ENCODE measurements around the gene SEC61A2. TPM values are rescaled to one million over a fixed set of nuclear protein-coding genes. Genes with fewer than 3 reads are reported as not detected.

Gene SEC61A2
- total RNA-seq, 1 experiment from 2014 or later = 6.1 TPM

DNA sequence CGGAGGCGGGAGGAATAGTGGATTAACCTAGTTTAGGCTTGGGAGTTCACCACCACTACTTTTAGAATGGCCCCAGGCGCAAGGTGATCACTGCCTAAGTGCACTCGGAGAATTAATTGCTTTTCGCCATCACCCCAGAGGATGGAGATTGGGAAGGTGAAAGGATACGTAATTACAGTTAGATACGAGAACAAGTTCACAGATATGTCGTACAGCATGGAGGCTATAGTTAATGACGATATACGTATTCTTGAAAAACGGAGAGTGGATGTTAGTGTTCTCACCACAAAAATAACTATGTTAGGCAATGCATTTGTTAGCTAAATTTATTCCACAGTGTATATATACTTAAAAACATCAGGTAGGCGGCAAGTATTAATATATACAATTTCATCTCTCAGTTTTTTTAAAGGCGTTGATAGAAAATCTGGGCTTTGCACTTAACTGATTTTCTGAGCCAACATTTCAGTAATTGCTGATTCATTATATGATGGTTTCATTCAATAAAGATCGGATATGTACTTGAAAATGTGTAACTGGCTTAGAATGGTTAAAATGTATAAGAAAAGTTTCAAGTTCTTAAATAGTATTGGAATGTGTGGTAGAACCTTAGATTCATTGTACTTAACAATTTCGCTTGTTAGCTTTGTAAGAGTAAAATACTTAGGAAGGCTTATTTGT is 67.2 kb downstream of the SEC61A2 start:
- no peak for DNase-seq (ENCODE audit: low spot score)

DNA sequence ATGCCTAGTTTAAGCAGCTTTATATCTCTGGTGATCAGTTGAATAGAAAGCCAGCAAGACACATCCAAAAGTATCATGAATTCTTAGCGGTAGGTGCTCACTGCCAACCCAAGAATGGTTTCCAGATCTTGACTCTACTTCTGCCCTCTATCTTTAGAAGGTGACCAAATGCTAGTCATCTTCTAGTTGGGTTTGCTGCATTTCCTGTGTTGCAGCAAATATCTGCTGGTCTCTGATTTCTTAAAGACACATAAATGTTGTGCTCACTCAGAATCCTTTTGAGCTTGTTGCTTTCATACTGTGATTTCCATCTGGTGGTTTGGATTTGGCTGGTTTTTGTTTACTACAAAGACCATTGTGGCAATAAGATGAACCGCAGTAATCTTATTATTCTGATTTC is 68.7 kb downstream of the SEC61A2 start:
- DNase-seq (ENCODE audit: low spot score) = no peak

DNA sequence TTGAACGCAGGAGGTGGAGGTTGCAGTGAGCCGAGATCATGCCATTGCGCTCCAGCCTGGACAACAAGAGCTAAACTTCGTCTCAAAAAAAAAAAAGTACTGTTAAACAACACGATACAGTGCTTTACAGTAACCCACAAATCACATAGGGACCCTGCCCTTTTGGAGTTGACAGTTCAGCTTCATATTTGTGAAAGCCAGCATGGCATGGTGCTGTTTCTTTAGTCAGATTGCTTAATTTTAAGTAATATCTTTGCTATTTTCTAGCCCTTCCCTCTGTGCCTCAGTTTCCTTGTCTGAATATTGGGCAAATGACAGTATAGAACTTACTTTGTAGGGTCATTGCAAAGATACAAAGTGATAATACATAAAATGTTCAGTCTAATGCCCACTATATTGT is 71.4 kb downstream of the SEC61A2 start:
- no peak for DNase-seq (ENCODE audit: low spot score)

DNA sequence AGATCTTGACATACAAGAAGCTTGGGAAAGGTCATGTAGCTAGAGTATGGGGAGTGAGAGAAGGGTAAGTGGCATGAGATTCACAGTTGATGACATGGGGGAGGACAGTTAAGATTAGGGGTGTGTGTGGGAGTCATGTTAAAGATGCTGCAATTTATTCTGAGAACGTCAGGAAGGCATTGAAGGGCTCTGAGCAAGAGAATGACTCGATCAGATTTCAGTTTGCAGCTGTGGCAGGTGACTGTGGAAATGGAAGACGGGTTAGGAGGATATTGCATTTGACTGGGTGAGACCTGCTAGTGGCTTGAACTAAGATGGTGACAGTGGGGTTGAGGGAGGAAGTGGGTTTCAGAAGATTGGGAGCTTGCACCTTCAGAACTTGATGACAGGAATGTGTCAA is 72.1 kb downstream of the SEC61A2 start:
- DNase-seq (ENCODE audit: low spot score) = peak; percentile 16

DNA sequence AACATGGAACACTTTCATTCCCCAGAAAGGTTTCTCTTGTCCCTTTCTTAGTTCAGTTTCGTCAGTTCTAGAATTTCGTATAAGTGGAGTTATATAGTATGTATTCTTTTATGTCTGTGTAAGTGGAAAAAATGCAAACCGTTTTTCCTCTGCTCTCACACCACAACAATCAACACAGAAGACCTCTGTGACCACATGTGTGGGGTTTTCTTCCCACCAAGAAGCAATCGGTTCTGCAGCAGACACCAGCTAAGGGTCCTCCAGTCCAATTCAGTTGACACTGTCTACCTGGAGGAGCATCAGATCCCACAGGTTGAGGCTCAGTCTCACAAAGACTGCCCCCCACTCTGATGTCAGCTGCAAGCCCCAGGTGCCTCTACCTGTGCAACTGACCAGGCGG is 72.7 kb downstream of the SEC61A2 start:
- DNase-seq (ENCODE audit: low spot score) = no peak

DNA sequence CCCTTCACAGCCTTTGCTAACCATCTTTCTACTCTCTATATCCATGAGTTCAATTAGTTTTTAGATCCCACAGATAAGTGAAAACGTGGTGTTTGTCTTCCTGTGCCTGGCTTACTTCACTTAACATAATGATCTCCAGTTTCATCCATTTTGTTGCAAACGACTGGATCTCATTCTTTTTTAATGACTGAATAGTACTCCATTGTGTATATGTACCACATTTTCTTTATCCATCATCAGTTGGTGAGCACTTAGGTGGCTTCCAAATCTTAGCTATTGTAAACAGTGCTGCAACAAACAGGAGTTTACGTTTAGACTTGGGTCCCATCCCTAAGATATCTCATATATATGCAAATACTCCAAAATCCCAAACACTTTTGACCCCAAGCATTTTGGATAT is 75.6 kb downstream of the SEC61A2 start:
- no peak for DNase-seq (ENCODE audit: low spot score)

DNA sequence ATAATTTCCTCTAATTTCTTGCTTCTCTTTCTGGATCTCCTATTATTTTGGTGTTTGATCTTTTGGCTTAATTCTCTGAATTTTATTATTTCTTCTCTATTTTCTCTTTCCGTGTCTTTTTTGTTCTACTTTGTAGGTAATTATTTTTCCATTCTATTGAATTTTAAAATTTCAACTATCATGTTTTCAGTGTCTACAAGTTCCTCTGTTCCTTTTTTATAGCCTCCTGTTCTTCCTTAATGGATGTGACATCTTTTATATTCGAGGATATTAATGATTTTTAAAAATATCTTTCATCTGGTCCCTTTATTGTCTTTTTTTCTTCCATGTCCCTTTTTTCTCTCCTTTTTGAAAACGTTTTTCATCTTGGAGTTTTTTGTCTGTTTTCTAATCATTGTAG is 77.6 kb downstream of the SEC61A2 start:
- DNase-seq (ENCODE audit: low spot score) = no peak

DNA sequence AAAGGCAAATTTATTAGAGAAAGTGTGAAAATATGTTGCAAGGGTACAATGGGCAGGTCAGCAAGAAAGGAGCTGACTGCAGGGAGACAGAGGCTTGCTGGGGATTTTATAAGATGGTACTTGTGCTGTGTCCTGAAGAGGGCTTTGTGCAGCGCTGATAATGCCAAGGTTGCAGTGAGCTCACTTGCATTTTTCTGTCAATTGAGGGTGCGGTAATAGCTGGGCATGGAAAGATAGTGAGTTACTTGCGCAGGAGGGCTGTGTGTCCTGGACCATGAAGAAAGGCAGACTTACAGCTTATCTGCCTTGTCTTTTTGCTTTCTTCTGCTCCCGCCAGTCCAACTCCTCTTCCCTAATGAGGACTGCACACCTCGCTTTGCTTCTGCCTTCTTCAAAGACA is 79.0 kb downstream of the SEC61A2 start:
- DNase-seq (ENCODE audit: low spot score) = no peak

DNA sequence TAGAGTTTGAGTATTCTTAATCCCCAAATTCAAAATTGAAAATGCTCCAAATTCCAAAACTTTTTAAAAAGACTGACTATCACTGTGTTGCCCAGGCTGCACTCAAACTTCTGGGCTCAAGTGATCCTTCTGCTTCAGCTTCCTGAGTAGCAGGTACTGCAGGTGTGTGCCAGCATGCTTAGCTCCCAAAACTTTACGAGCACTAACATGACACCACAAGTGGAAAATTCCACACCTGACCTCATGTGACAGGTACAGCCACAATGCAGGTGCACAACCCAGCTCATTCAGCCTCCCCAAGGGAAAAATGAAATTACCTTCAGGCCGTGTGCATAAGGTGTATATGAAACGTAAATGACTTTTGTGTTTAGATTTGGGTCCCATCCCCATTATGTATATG is 83.0 kb downstream of the SEC61A2 start:
- DNase-seq (ENCODE audit: low spot score) = no peak

DNA sequence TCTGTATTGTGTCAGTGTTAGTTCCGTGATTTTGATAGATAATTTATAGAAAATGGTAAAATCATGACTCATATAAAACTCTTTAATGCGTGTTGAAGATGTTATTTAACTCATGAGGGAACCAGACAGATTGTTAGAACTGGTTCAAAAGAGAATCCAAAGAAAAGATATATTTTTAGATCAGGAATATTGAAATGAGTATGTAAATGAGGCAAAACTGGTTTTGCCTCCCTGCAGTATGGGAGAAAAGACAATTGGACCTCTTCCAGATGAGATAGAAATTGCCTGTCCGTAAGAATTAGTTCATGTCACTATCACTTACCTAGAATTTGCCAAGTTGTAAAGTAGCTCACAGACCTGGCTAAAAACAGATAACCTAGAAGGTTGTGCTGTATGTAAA is 84.1 kb downstream of the SEC61A2 start:
- DNase-seq (ENCODE audit: low spot score) = no peak

DNA sequence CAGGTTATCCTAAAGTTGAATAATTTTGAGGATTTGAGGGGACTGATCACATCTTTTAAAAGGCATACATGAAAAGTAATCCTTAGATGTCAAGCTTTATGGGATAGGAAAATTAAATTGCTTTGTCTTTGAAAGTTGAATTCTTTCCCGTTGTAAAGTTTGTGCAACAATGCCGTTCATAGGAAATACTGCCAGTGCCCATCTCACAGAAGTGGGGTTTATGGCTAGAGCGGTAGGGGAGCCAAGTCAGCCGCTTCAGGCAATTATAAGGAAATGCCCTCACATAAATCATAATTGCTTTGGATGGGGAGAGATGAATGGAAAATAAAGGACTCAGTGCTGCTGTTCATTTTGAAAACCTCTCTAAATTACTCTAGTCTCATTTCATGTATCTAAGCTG is 84.6 kb downstream of the SEC61A2 start:
- no peak for DNase-seq (ENCODE audit: low spot score)

DNA sequence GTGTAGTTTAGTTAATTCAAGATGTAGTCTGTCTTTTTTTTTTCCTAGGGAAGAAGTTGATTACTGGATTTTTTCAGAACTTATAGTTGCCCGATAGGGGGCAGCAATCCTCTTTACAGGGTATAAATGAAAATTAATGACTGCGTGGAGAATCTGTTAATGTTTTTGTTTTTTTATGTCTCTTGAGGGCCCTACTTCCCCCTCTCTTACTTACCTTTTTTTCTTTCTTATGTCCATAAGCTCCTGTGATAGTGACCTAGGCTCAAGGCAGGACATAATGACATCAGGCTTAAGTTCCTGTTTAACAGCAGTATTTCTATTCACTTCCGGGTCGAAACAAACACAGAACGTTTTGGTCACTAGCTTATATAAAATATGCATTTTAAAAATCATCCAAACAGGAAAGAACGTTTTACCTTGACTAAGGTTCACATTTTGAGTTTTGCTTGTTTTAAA is 85.3 kb downstream of the SEC61A2 start:
- DNase-seq (ENCODE audit: low spot score) = peak; percentile 41

Other genes starting within 250 kb of the SEC61A2 start
- gene UPF2, start 86.9 kb upstream of the SEC61A2 start, total RNA-seq (2014; rRNA removed; shearing (Covaris generic)) = 16.8 and 18.7 TPM in 2 replicates
- 21.0 and 22.3 TPM in 2 replicates for gene DHTKD1, start 60.7 kb upstream of the SEC61A2 start, total RNA-seq (2014; rRNA removed; shearing (Covaris generic))
- 166 and 198 TPM in 2 replicates for gene NUDT5, start 66.2 kb downstream of the SEC61A2 start, total RNA-seq (2014; rRNA removed; shearing (Covaris generic))
- gene CDC123, start 66.5 kb downstream of the SEC61A2 start, total RNA-seq (2014; rRNA removed; shearing (Covaris generic)) = 205 and 332 TPM in 2 replicates
- gene CAMK1D, start 219.9 kb downstream of the SEC61A2 start, total RNA-seq (2014; rRNA removed; shearing (Covaris generic)) = 2.6 and 3.4 TPM in 2 replicates

Data from A172 (cell line).